Neuronal stem cell (in vitro differentiated cells): ENCODE data around the gene PDE4B.

Source experiments
- DNase-seq: peaks from one replicate; pipeline ENCODE4 v3.0.0-alpha.2; 2013; ENCODE audit warnings: low spot score
- H2AFZ ChIP-seq: one replicate; pipeline ENCODE4 v1.6.1; 2013; ENCODE audit warnings: mild to moderate bottlenecking, low read length, inconsistent platforms
- H2AK5ac ChIP-seq: 2 replicates; pipeline ENCODE4 v1.6.1; 2013; ENCODE audit warnings: low read depth, mild to moderate bottlenecking, inconsistent platforms, low read length, moderate library complexity, mixed read lengths
- H2BK120ac ChIP-seq: 2 replicates; pipeline ENCODE4 v1.6.1; 2013; ENCODE audit warnings: low read depth, mild to moderate bottlenecking, inconsistent platforms, low read length, moderate library complexity, mixed read lengths
- H2BK12ac ChIP-seq: one replicate; pipeline ENCODE4 v1.6.1; 2013; ENCODE audit warnings: low read length, inconsistent platforms
- H2BK15ac ChIP-seq: 2 replicates; pipeline ENCODE4 v1.6.1; 2013; ENCODE audit warnings: mild to moderate bottlenecking, low read length, inconsistent platforms, mixed read lengths
- H2BK5ac ChIP-seq: one replicate; pipeline ENCODE4 v1.6.1; 2013; ENCODE audit warnings: inconsistent platforms, mild to moderate bottlenecking, low read length, moderate library complexity
- H3K14ac ChIP-seq: one replicate; pipeline ENCODE4 v1.6.1; 2013; ENCODE audit warnings: low read length, inconsistent platforms
- H3K18ac ChIP-seq: 2 replicates; pipeline ENCODE4 v1.6.1; 2013; ENCODE audit warnings: low read length, inconsistent platforms
- H3K23ac ChIP-seq: 2 replicates; pipeline ENCODE4 v1.6.1; 2013; ENCODE audit warnings: low read depth, mild to moderate bottlenecking, mixed read lengths, low read length, inconsistent platforms; ENCODE audit not compliant: poor library complexity
- H3K27ac ChIP-seq: replicated peaks from 3 replicates; pipeline ENCODE4 v1.5.1; 2013; ENCODE audit warnings: low read length, inconsistent platforms
- H3K27me3 ChIP-seq, 3 experiments: 2 replicates each; pipeline ENCODE4 v1.6.1; 2013; ENCODE audit warnings: low read length in 3 of 3, mild to moderate bottlenecking in 2 of 3, inconsistent platforms in 1 of 3, low read depth in 1 of 3, mixed read lengths in 1 of 3, moderate library complexity in 1 of 3; ENCODE audit not compliant: control insufficient read depth in 3 of 3, insufficient read depth in 3 of 3
- H3K36me3 ChIP-seq, 2 donors: replicated peaks in 1 of 2; 2 replicates each; pipeline ENCODE4 v1.6.1; 2013; ENCODE audit warnings: low read length in 2 of 2; ENCODE audit not compliant: control insufficient read depth in 2 of 2, insufficient read depth in 2 of 2
- H3K4ac ChIP-seq: 2 replicates; pipeline ENCODE4 v1.6.1; 2013; ENCODE audit warnings: inconsistent platforms, mild to moderate bottlenecking, low read length, moderate library complexity
- H3K4me1 ChIP-seq, 2 donors: 1 replicate in 1 of 2; 2 replicates in 1 of 2; pipeline ENCODE4 v1.6.1; 2013; ENCODE audit warnings: low read length in 2 of 2, low read depth in 1 of 2; ENCODE audit not compliant: control insufficient read depth in 2 of 2, insufficient read depth in 1 of 2
- H3K4me2 ChIP-seq: one replicate; pipeline ENCODE4 v1.6.1; 2013; ENCODE audit warnings: mild to moderate bottlenecking, low read length, inconsistent platforms; ENCODE audit not compliant: insufficient read depth, poor library complexity, severe bottlenecking
- H3K4me3 ChIP-seq, 2 donors: 2 replicates each; pipeline ENCODE4 v1.5.1; 2013; ENCODE audit warnings: low read length in 2 of 2, mild to moderate bottlenecking in 2 of 2, inconsistent platforms in 1 of 2, moderate library complexity in 1 of 2
- H3K79me1 ChIP-seq: one replicate; pipeline ENCODE4 v1.6.1; 2013; ENCODE audit warnings: low read depth, mild to moderate bottlenecking, inconsistent platforms, low read length, moderate library complexity
- H3K9ac ChIP-seq: one replicate; pipeline ENCODE4 v1.6.1; 2013; ENCODE audit warnings: mild to moderate bottlenecking, low read depth, low read length, inconsistent platforms; ENCODE audit not compliant: poor library complexity
- H3K9me3 ChIP-seq, 2 donors: replicated peaks in 1 of 2; 2 replicates each; pipeline versions ENCODE3 to v1.6.1; 2013; ENCODE audit warnings: low read length in 2 of 2, mild to moderate bottlenecking in 2 of 2, inconsistent platforms in 1 of 2, low read depth in 1 of 2, mixed read lengths in 1 of 2, moderate library complexity in 1 of 2; ENCODE audit not compliant: control insufficient read depth in 2 of 2, insufficient read depth in 1 of 2
- H4K8ac ChIP-seq: one replicate; pipeline ENCODE4 v1.6.1; 2013; ENCODE audit warnings: low read depth, mild to moderate bottlenecking, inconsistent platforms, low read length, moderate library complexity
- H4K91ac ChIP-seq: one replicate; pipeline ENCODE4 v1.6.1; 2013; ENCODE audit warnings: low read length, low read depth, mild to moderate bottlenecking, inconsistent platforms; ENCODE audit not compliant: poor library complexity
- WGBS, 2 donors: extraction: QIAGEN DNeasy Blood & Tissue Kit; methylation state at CpG; one replicate each; pipeline ENCODE4 v1.1.7; 2013; ENCODE audit warnings: missing lambda C conversion rate in 2 of 2, mixed read lengths in 1 of 2; ENCODE audit not compliant: insufficient read length in 2 of 2, insufficient replicate concordance in 1 of 2; ENCODE audit errors: extremely low coverage in 2 of 2; 5-methylcytosine and 5-hydroxymethylcytosine counted together

PDE4B gene

DNA sequence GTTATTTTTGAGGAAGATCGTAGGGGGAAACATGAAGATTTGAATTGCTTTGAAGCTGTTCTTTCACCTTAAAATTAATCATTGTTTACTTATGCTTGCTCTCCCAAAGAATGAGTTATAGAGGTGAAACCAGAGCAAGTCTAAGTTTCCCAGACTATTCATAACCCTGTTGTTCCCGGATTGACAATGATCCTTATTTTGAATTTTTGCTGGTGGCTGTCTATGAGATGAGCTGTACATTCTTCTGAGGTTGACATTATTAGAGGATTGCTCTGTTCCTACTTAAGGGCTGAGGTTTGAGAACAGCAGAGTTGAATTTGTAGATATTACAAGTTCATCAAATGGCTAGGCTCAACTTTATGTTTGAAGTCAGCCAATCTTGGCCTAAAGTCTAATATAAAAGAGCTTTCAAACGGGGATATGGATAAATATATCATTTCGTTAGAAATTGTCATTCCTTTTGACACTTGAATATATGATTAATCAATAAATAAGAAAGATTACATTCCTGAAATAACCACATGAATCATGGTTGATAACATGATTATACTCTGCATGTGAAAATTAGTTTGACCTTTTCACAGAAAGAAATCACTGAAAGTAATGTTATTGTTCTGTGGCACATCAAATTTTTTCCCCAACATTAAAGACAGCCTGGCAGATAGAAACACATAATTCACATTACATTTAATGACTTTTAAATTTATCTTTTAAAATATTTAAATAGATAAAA, 19.1 kb upstream of the PDE4B start:
- H3K4me3 ChIP-seq = no peak overlapping the region
- no peaks in the 10 kb centered on the region for H3K36me3 ChIP-seq
- no peak for DNase-seq
- no peak overlapping the region for H3K9ac ChIP-seq
- H3K14ac ChIP-seq = no peak overlapping the region
- H2BK15ac ChIP-seq = no peak overlapping the region
- H4K8ac ChIP-seq = no peak overlapping the region
- H3K4ac ChIP-seq = no peak overlapping the region
- no peak overlapping the region for H3K18ac ChIP-seq
- H3K23ac ChIP-seq = no peak overlapping the region
- no peak overlapping the region for H2BK120ac ChIP-seq
- H3K9me3 ChIP-seq = no peaks in the 10 kb centered on the region
- H2BK12ac ChIP-seq = no peak overlapping the region
- H2AK5ac ChIP-seq = no peak overlapping the region
- H3K4me1 ChIP-seq = no peaks in the 10 kb centered on the region
- no CpG with 5 or more reads among the region's 4 CpGs for WGBS, 2 donors
- no peak overlapping the region for H3K4me2 ChIP-seq
- H2AFZ ChIP-seq = no peak overlapping the region
- no peaks in the 10 kb centered on the region for H3K27me3 ChIP-seq
- no peaks in the 10 kb centered on the region for H3K79me1 ChIP-seq
- H3K27ac ChIP-seq = no peak overlapping the region
- H2BK5ac ChIP-seq = no peak overlapping the region
- no peak overlapping the region for H4K91ac ChIP-seq

DNA sequence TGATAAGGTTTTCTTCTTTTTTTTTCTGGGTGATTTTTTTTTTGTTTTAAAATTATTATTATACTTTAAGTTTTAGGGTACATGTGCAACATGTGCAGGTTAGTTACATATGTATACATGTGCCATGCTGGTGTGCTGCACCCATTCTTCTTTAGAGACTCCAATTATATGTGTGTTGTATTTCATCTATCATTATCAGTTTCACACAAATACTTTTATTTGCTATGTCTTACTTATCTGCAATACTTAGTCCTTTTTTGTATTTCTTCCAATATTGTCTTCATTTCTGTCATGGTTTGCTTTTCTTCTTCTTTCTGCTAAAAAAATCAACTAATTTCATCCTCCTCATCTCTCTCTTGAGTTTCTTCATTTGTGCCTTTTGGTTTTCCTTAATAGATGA, 3.9 kb upstream of the PDE4B start:
- Histone ChIP-seq H3K4me2 (no peak overlapping the region), H3K14ac (no peak overlapping the region), H3K23ac (no peak overlapping the region), H3K9me3 (no peaks in the 10 kb centered on the region), H2AK5ac (no peak overlapping the region), H3K27ac (no peak overlapping the region), H4K8ac (no peak overlapping the region), H2BK15ac (no peak overlapping the region), H3K79me1 (no peaks in the 10 kb centered on the region), H2BK12ac (no peak overlapping the region), H3K27me3 (peaks cover 3 to 40% (median 25%) of the 10 kb centered on the region in 3 experiments), H4K91ac (no peak overlapping the region), H3K4me3 (no peak overlapping the region), H3K9ac (no peak overlapping the region), H2BK120ac (no peak overlapping the region), H2AFZ (no peak overlapping the region), H3K18ac (no peak overlapping the region), H3K4me1 (peaks cover 0 to under 1% of the 10 kb centered on the region in 2 donors), H2BK5ac (no peak overlapping the region), H3K36me3 (no peaks in the 10 kb centered on the region), H3K4ac (no peak overlapping the region)
- DNase-seq = no peak

GRCh38 chr1:65791396-65791795, 1.3 kb upstream of the PDE4B start:
- Histone ChIP-seq H3K9me3 (no peaks in the 10 kb centered on the region), H3K9ac (no peak overlapping the region), H2BK120ac (no peak overlapping the region), H4K8ac (no peak overlapping the region), H2BK5ac (no peak overlapping the region), H3K23ac (no peak overlapping the region), H3K14ac (no peak overlapping the region), H3K27me3 (peaks cover 5 to 62% (median 33%) of the 10 kb centered on the region in 3 experiments), H2AK5ac (no peak overlapping the region), H3K79me1 (no peaks in the 10 kb centered on the region), H2BK12ac (no peak overlapping the region), H3K27ac (no peak overlapping the region), H3K36me3 (no peaks in the 10 kb centered on the region), H3K18ac (no peak overlapping the region), H4K91ac (no peak overlapping the region), H2AFZ (no peak overlapping the region), H2BK15ac (no peak overlapping the region), H3K4me2 (no peak overlapping the region), H3K4ac (no peak overlapping the region), H3K4me1 (peaks cover 0 to 1% of the 10 kb centered on the region in 2 donors), H3K4me3 (no peak overlapping the region)
- no CpG with 5 or more reads among the region's 4 CpGs for WGBS, 2 donors
- no peak for DNase-seq

- Histone ChIP-seq H3K4ac (no peak overlapping the region), H2BK15ac (no peak overlapping the region), H2AFZ (peak overlapping the region; percentile 95), H3K79me1 (no peaks in the 10 kb centered on the region), H3K9ac (no peak overlapping the region), H3K36me3 (no peaks in the 10 kb centered on the region), H4K91ac (no peak overlapping the region), H3K23ac (no peak overlapping the region), H3K18ac (no peak overlapping the region), H3K14ac (no peak overlapping the region), H3K4me3 (peak overlapping the region; percentile 45 to 78), H3K9me3 (no peaks in the 10 kb centered on the region), H3K4me2 (peak overlapping the region; percentile 74), H3K27me3 (peaks cover 5 to 62% (median 33%) of the 10 kb centered on the region in 3 experiments), H3K27ac (no peak overlapping the region), H2BK12ac (no peak overlapping the region), H2BK5ac (no peak overlapping the region), H2AK5ac (no peak overlapping the region), H3K4me1 (peaks cover 0 to 1% of the 10 kb centered on the region in 2 donors), H4K8ac (no peak overlapping the region), H2BK120ac (no peak overlapping the region)
- peak; percentile 42 for DNase-seq
- WGBS, 2 donors = no CpG with 5 or more reads among the region's 35 CpGs
Measured at GRCh38 chr1:65791801-65792668, 660 bp upstream of the PDE4B start.
